ENCODE measurements around the gene COLQ.
A peak's percentile ranks its signal among the peaks of the same experiment; 100 is the strongest.

The COLQ gene

GRCh38 chr3:15557511-15557946 lies 36.0 kb upstream of the COLQ start:
- H3K4me1 ChIP-seq (ENCODE audit: low read depth, poor library complexity, severe bottlenecking) = peaks cover 10% of the 10 kb centered on the region
- H3K4me3 ChIP-seq (IDR thresholded peaks at IDR 0.05; ENCODE audit: insufficient read depth, low read depth, low read length) = no peak overlapping the region
- TF ChIP-seq, protein P1, sequence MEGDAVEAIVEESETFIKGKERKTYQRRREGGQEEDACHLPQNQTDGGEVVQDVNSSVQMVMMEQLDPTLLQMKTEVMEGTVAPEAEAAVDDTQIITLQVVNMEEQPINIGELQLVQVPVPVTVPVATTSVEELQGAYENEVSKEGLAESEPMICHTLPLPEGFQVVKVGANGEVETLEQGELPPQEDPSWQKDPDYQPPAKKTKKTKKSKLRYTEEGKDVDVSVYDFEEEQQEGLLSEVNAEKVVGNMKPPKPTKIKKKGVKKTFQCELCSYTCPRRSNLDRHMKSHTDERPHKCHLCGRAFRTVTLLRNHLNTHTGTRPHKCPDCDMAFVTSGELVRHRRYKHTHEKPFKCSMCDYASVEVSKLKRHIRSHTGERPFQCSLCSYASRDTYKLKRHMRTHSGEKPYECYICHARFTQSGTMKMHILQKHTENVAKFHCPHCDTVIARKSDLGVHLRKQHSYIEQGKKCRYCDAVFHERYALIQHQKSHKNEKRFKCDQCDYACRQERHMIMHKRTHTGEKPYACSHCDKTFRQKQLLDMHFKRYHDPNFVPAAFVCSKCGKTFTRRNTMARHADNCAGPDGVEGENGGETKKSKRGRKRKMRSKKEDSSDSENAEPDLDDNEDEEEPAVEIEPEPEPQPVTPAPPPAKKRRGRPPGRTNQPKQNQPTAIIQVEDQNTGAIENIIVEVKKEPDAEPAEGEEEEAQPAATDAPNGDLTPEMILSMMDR (conservative IDR thresholded peaks at IDR 0.05; ENCODE audit: low read depth, low read length) = peak; percentile 61; the same call in 1 of the 2 replicates
- H3K9ac ChIP-seq = no peak overlapping the region
- no peaks in the 10 kb centered on the region for H3K79me2 ChIP-seq (ENCODE audit: insufficient read depth, low read depth)
- H3K27me3 ChIP-seq (ENCODE audit: insufficient read depth, low read depth) = no peaks in the 10 kb centered on the region
- H2AFZ ChIP-seq (ENCODE audit: low read depth) = no peak overlapping the region
- H3K27ac ChIP-seq = no peak overlapping the region
- H3K4me2 ChIP-seq = no peak overlapping the region
- H4K20me1 ChIP-seq (ENCODE audit: insufficient read depth) = no peaks in the 10 kb centered on the region
- no peaks in the 10 kb centered on the region for H3K36me3 ChIP-seq (ENCODE audit: insufficient read depth)

DNA sequence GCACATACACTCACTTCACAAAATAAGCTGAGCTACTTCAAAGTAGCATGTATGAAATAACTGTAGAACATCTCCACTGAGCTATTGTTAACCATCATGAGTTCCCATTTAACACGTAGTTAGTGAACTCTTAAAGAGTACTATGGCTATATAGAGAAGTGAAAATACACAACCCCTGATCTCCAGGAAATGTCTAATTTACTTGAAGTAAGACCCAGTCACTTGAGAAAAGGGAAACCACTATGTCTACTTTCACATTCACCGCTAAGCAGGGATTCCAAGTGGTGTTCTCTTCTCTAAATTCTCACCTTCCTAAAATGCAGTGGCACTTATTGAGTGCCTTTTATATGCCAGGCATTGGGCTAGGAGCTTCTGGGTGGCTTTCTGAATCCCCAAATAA lies 35.0 kb upstream of the COLQ start:
- H3K27ac ChIP-seq = no peak overlapping the region
- no peak overlapping the region for H3K4me3 ChIP-seq (IDR thresholded peaks at IDR 0.05; ENCODE audit: insufficient read depth, low read depth, low read length)
- H3K79me2 ChIP-seq (ENCODE audit: insufficient read depth, low read depth) = no peaks in the 10 kb centered on the region
- H3K36me3 ChIP-seq (ENCODE audit: insufficient read depth) = no peaks in the 10 kb centered on the region
- TF ChIP-seq, protein P1 (conservative IDR thresholded peaks at IDR 0.05; ENCODE audit: low read depth, low read length) = no peak
- no peaks in the 10 kb centered on the region for H3K27me3 ChIP-seq (ENCODE audit: insufficient read depth, low read depth)
- H2AFZ ChIP-seq (ENCODE audit: low read depth) = no peak overlapping the region
- no peak overlapping the region for H3K9ac ChIP-seq
- no peak overlapping the region for H3K4me2 ChIP-seq
- H4K20me1 ChIP-seq (ENCODE audit: insufficient read depth) = no peaks in the 10 kb centered on the region
- H3K4me1 ChIP-seq (ENCODE audit: low read depth, poor library complexity, severe bottlenecking) = peaks cover 10% of the 10 kb centered on the region

GRCh38 chr3:15553749-15554148 lies 32.2 kb upstream of the COLQ start:
- Histone ChIP-seq H3K9ac (no peak overlapping the region), H2AFZ (ENCODE audit: low read depth) (no peak overlapping the region), H3K79me2 (ENCODE audit: insufficient read depth, low read depth) (no peaks in the 10 kb centered on the region), H3K36me3 (ENCODE audit: insufficient read depth) (no peaks in the 10 kb centered on the region), H3K27me3 (ENCODE audit: insufficient read depth, low read depth) (no peaks in the 10 kb centered on the region), H4K20me1 (ENCODE audit: insufficient read depth) (no peaks in the 10 kb centered on the region), H3K4me3 (IDR thresholded peaks at IDR 0.05; ENCODE audit: insufficient read depth, low read depth, low read length) (no peak overlapping the region), H3K4me2 (no peak overlapping the region), H3K27ac (no peak overlapping the region), H3K4me1 (ENCODE audit: low read depth, poor library complexity, severe bottlenecking) (peaks cover 10% of the 10 kb centered on the region)
- TF ChIP-seq, protein P1 (conservative IDR thresholded peaks at IDR 0.05; ENCODE audit: low read depth, low read length) = no peak

- Histone ChIP-seq H3K36me3 (ENCODE audit: insufficient read depth) (no peaks in the 10 kb centered on the region), H3K4me3 (IDR thresholded peaks at IDR 0.05; ENCODE audit: insufficient read depth, low read depth, low read length) (no peak overlapping the region), H3K4me1 (ENCODE audit: low read depth, poor library complexity, severe bottlenecking) (peaks cover 7% of the 10 kb centered on the region), H3K4me2 (no peak overlapping the region), H4K20me1 (ENCODE audit: insufficient read depth) (no peaks in the 10 kb centered on the region), H3K9ac (no peak overlapping the region), H3K27me3 (ENCODE audit: insufficient read depth, low read depth) (no peaks in the 10 kb centered on the region), H3K27ac (no peak overlapping the region), H2AFZ (ENCODE audit: low read depth) (no peak overlapping the region), H3K79me2 (ENCODE audit: insufficient read depth, low read depth) (no peaks in the 10 kb centered on the region)
- TF ChIP-seq, protein P1 (conservative IDR thresholded peaks at IDR 0.05; ENCODE audit: low read depth, low read length) = no peak
Observed at GRCh38 chr3:15551902-15552301, 30.4 kb upstream of the COLQ start.

Measured in KMS-11 (cell line).